Ascending aorta (tissue), 2 donors: Measurements from ENCODE around the gene SNRNP70. TPM values are rescaled to one million over a fixed set of nuclear protein-coding genes. Genes with fewer than 3 reads are reported as not detected.
"Not testable (repeated sequence)": the region's sequence is repeated elsewhere in the genome, so short reads cannot be mapped to it uniquely, and the experiment has no call there.

Experiments
- DNase-seq, 2 donors: peaks; one replicate each; pipeline ENCODE4 v3.0.0-alpha.2; 2019; ENCODE audit warnings: low spot score in 2 of 2
- H3K27ac ChIP-seq, 2 donors: fragments of 200-600 bp; sonication (generic); one replicate each; pipeline ENCODE4 v1.5.1; 2016 to 2017; ENCODE audit warnings: mild to moderate bottlenecking in 1 of 2
- H3K27me3 ChIP-seq: fragments of 200-600 bp; sonication (generic); one replicate; pipeline ENCODE4 v1.5.1; 2017
- H3K36me3 ChIP-seq, 2 donors: fragments of 200-600 bp; sonication (generic); one replicate each; pipeline ENCODE4 v1.5.1; 2016
- H3K4me1 ChIP-seq, 2 donors: fragments of 200-600 bp; sonication (generic); one replicate each; pipeline ENCODE4 v1.5.1; 2016 to 2017; ENCODE audit warnings: mild to moderate bottlenecking in 1 of 2
- H3K4me3 ChIP-seq, 2 donors: fragments of 200-600 bp; sonication (generic); one replicate each; pipeline ENCODE4 v1.5.1; 2016 to 2017; ENCODE audit warnings: mild to moderate bottlenecking in 1 of 2
- H3K9me3 ChIP-seq, 2 donors: fragments of 200-600 bp; sonication (generic); one replicate each; pipeline ENCODE4 v1.5.1; 2016
- CTCF ChIP-seq, 3 experiments: fragments of 200-600 bp in 2 of 3; fragments of 450-650 bp in 1 of 3; sonication (generic) in 2 of 3; IDR thresholded peaks; one replicate each; pipeline ENCODE4 v1.5.1; 2016 to 2019; ENCODE audit warnings: antibody characterized with exemption in 3 of 3, mild to moderate bottlenecking in 1 of 3, moderate library complexity in 1 of 3
- intact Hi-C: fragments of 100-400 bp; cut with DNase I; formaldehyde crosslinking; loops from one replicate; pipeline ENCODE4 v1.15.1; 2023
- total RNA-seq: library from RNA; depleted of rRNA; stranded (reverse); fragments of >200 nt; gene quantifications from one replicate; pipeline ENCODE4 v1.1.0, GENCODE V29; 2016

The SNRNP70 gene
- total RNA-seq, 1 donor from 2014 or later, result 185 TPM

GRCh38 chr19:49050376-49051033 is 34.7 kb upstream of the SNRNP70 start:
- H3K27ac ChIP-seq, H3K27me3 ChIP-seq, H3K36me3 ChIP-seq, H3K4me1 ChIP-seq, intact Hi-C loops, H3K4me3 ChIP-seq, DNase-seq, H3K9me3 ChIP-seq: not testable (repeated sequence)

DNA sequence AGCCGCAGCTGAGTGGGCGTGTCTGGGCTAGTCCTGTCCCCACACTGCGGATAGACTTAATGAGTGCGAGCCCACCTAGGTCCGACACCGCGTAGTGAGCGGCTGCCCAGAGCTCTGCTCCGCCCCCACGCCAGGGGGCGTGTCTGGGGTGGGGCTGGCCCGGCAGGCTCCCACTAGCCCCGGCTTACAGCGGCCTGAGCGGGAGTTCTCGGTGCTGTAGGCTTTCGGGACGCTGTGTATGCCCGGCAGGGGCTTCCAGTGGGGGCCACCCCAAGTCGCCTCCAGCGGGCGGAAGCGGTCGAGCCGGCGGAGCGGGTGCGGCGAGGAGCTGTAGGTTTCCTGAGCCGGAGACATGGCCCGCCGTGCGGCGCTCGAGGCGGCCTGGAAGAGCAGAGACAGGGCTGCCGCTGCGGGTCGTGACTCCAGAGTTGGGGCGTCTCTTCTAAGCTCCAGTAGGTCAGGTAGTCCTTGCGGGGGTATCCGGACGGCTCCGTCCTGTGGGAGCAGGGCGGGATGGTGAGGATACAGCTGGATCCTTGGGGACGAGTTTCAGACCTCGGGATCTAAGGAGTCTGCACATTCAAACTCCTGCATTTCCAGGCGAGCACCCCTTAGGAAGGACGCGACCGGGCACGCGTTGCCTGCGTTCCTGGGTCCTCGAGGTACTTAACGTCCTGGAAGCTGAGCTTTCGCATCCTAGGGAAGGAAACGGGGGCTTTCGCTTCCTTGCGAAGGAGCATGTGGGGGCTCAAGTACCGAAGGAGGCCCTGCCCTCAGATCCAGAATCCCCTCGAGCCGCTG is 28.9 kb upstream of the SNRNP70 start:
- intact Hi-C loops, result no loop called here
- H3K27ac ChIP-seq, result no peak overlapping the region
- DNase-seq, result peak in 1 of 2 donors; percentile 72
- H3K36me3 ChIP-seq, result no peaks in the 10 kb centered on the region
- H3K27me3 ChIP-seq, result peaks cover 3% of the 10 kb centered on the region
- peak in 2 of 3 experiments; percentile 26 to 47 for TF ChIP-seq CTCF (IDR thresholded peaks at IDR 0.05)
- no peaks in the 10 kb centered on the region for H3K9me3 ChIP-seq
- H3K4me1 ChIP-seq, result peaks cover 8 to 10% of the 10 kb centered on the region in 2 donors
- H3K4me3 ChIP-seq, result peak overlapping the region; percentile 62

DNA sequence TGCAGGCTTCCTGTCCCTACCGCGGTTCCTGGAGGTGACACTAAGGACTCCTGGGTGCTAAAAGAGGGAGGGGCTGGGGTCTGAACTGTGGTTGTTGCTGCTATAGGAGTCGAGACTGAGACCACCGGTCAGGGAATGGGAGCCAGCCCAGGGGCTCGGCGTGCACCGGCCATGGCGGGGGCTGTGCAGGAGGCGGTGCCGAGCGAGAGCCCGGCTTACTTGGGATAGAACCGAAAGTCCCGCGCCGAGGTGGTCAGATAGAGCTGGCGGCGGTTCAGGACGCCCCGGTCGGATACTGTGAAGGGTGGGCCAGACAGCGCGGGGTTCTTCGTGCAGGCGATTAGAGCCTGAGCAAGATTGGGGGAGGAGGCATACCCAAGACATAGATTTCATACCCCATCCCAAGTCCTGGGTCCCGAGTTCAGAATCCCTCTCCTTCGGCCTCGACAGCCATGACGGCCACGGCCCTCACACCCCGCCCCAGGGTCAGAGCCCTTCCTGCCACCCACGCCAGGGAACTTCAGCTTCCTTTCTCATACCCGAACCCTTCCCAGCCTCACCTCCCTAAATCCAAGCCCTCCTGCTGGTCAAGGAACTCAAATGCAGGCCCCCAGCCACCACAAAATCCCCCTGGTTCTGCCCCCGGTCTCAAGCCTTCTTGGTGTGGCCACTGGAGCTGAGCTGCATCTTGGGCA is 28.2 kb upstream of the SNRNP70 start:
- H3K9me3 ChIP-seq, H3K27ac ChIP-seq, intact Hi-C loops, DNase-seq, H3K36me3 ChIP-seq, H3K27me3 ChIP-seq: not testable (repeated sequence)
- peaks cover 8 to 10% of the 10 kb centered on the region in 2 donors for H3K4me1 ChIP-seq
- peak overlapping the region; percentile 62 for H3K4me3 ChIP-seq

DNA sequence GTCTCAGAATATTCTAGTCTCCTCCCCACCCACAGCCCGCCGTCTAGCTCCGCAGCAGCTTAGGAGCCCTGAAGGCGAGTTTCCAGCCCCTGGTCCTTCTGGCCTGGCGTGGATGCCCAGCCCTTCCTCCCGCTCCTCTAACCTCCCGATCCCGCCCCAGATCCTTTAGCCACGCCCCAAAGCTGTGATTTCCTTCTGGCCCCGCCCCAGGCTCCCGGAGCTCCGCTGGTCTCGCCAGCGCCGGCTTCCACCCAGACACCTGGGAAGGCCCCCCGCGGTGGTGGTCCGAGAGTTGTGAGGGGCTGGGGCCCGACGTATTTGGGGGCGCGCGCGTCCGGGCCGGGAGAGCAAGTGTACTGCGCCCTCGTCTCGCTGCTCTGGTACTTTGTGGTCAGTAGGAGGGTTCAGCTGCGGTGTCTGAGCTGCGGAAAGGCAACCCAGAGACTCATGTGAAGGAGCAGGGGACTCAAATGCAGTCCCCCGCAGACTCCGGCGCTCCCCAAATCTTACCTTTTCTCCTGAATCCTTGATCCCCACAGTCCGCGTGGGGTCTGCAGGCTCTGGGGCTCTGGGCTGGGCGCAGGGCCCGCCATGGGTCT is 27.5 kb upstream of the SNRNP70 start, which contains the start of gene CGB7:
Gene CGB7, minus strand, starts transcription at position 114 of the 599 bp plus-strand sequence. CDS start 2,374 bp downstream, outside the sequence.
- H3K27me3 ChIP-seq, result peaks cover 3% of the 10 kb centered on the region
- peak within 1 kb of the TSS; percentile 62 for H3K4me3 ChIP-seq
- no peak for TF ChIP-seq CTCF (IDR thresholded peaks at IDR 0.05)
- DNase-seq, result peak in 1 of 2 donors; percentile 74
- no peak within 1 kb of the TSS for H3K27ac ChIP-seq
- peaks cover 8 to 10% of the 10 kb centered on the region in 2 donors for H3K4me1 ChIP-seq
- no peaks in the 10 kb centered on the region for H3K36me3 ChIP-seq
- H3K9me3 ChIP-seq, result no peaks in the 10 kb centered on the region
- intact Hi-C loops, result no loop called here

- Histone ChIP-seq H3K27me3 (peaks cover 3% of the 10 kb centered on the region), H3K4me1 (peaks cover 8 to 10% of the 10 kb centered on the region in 2 donors), H3K27ac (no peak overlapping the region), H3K36me3 (no peaks in the 10 kb centered on the region), H3K9me3 (no peaks in the 10 kb centered on the region), H3K4me3 (no peak overlapping the region)
- DNase-seq, result no peak
- TF ChIP-seq CTCF (IDR thresholded peaks at IDR 0.05), result no peak
- intact Hi-C loops, result no loop called here
Observed at GRCh38 chr19:49058562-49058961, 26.7 kb upstream of the SNRNP70 start.

GRCh38 chr19:49059053-49059452 is 26.2 kb upstream of the SNRNP70 start:
- Histone ChIP-seq H3K9me3 (no peaks in the 10 kb centered on the region), H3K4me1 (peaks cover 8 to 10% of the 10 kb centered on the region in 2 donors), H3K27me3 (peaks cover 3% of the 10 kb centered on the region), H3K36me3 (no peaks in the 10 kb centered on the region), H3K4me3 (no peak overlapping the region), H3K27ac (no peak overlapping the region)
- no peak for TF ChIP-seq CTCF (IDR thresholded peaks at IDR 0.05)
- no peak for DNase-seq
- intact Hi-C loops, result no loop called here
